Transverse colon (tissue), 4 donors: ENCODE measurements around the gene ARHGEF10L. TPM values are rescaled to one million over a fixed set of nuclear protein-coding genes. Genes with fewer than 3 reads are reported as not detected.

Experiments used
- DNase-seq: peaks from one replicate; pipeline ENCODE4 v3.0.0-alpha.2; 2019
- H3K27ac ChIP-seq, 4 donors: fragments of 200-600 bp; sonication (generic); 2 replicates each; pipeline ENCODE4 v1.5.1; 2016 to 2018; ENCODE audit warnings: inconsistent platforms in 4 of 4
- H3K27me3 ChIP-seq: fragments of 200-600 bp; sonication (generic); 2 replicates; pipeline ENCODE4 v1.5.1; 2017; ENCODE audit warnings: inconsistent platforms
- H3K36me3 ChIP-seq, 4 donors: fragments of 200-600 bp; sonication (generic); 2 replicates each; pipeline ENCODE4 v1.5.1; 2017 to 2019; ENCODE audit warnings: inconsistent platforms in 4 of 4
- H3K4me1 ChIP-seq, 4 donors: fragments of 200-600 bp; sonication (generic); 2 replicates each; pipeline ENCODE4 v1.5.1; 2017 to 2020; ENCODE audit warnings: inconsistent platforms in 4 of 4
- H3K4me3 ChIP-seq, 4 donors: fragments of 200-600 bp; sonication (generic); 1 replicate in 1 of 4; 2 replicates in 3 of 4; pipeline versions ENCODE4 v1.5.1 to v1.6.1; 2017 to 2019; ENCODE audit warnings: inconsistent platforms in 4 of 4
- H3K9me3 ChIP-seq, 2 donors: fragments of 200-600 bp; sonication (generic); 2 replicates each; pipeline ENCODE4 v1.5.1; 2017 to 2019; ENCODE audit warnings: inconsistent platforms in 2 of 2
- CTCF ChIP-seq, 5 experiments: fragments of 200-600 bp in 3 of 5; fragments of 450-650 bp in 2 of 5; sonication (generic) in 3 of 5; IDR thresholded peaks; 1 replicate in 2 of 5; 2 replicates in 3 of 5; pipeline ENCODE4 v1.5.1; 2016 to 2017; ENCODE audit warnings: antibody characterized with exemption in 5 of 5, inconsistent platforms in 3 of 5, mild to moderate bottlenecking in 2 of 5, moderate library complexity in 1 of 5
- EP300 ChIP-seq: sonication (generic); formaldehyde crosslinking; IDR thresholded peaks from one replicate; pipeline ENCODE4 v1.6.1; 2017; ENCODE audit warnings: antibody characterized with exemption, low read depth
- POLR2A ChIP-seq: fragments of 450-650 bp; IDR thresholded peaks from one replicate; pipeline ENCODE4 v1.6.1; 2016; ENCODE audit warnings: antibody characterized with exemption, mild to moderate bottlenecking, moderate library complexity
- POLR2AphosphoS5 ChIP-seq, 3 donors: sonication (generic); formaldehyde crosslinking; IDR thresholded peaks; one replicate each; pipeline ENCODE4 v1.6.1; 2016; ENCODE audit warnings: antibody characterized with exemption in 3 of 3
- WGBS, 2 donors: methylation state at CpG; one replicate each; pipeline ENCODE4 v1.1.5; 2018; ENCODE audit warnings: low coverage in 1 of 2; 5-methylcytosine and 5-hydroxymethylcytosine counted together
- in situ Hi-C, 4 donors: fragments of 200-750 bp; cut with MboI; loops; one replicate each; pipeline versions ENCODE4 v1.15.0 to v1.15.1; 2017; ENCODE audit warnings: low sequenced_read_pairs in 3 of 4, low pct_ligation_motif_present in 1 of 4, low pct_unique_long_range_greater_than_20kb in 1 of 4
- intact Hi-C: fragments of 100-400 bp; cut with DNase I; formaldehyde crosslinking; loops from one replicate; pipeline ENCODE4 v1.15.1; 2023; ENCODE audit warnings: low total_unique reads
- total RNA-seq, 4 donors: library from RNA; depleted of rRNA; stranded (reverse); fragments of >200 nt; gene quantifications; one replicate each; pipeline ENCODE4 v1.1.0, GENCODE V29; 2016

ARHGEF10L gene
- total RNA-seq, 4 donors from 2014 or later, result 115 to 326 (median 199) TPM

- no peaks in the 10 kb centered on the region for H3K9me3 ChIP-seq
- no peak for DNase-seq
- 39% methylated on average over 9 of the region's 10 CpGs; no CpG with 5 or more reads in 1 of the 2 donors for WGBS, 2 donors
- in situ Hi-C loops, result no loop called here
- H3K4me3 ChIP-seq, result no peak overlapping the region
- intact Hi-C loops, result no loop called here
- H3K4me1 ChIP-seq, result peaks cover 63 to 77% (median 72%) of the 10 kb centered on the region in 4 donors
- TF ChIP-seq POLR2AphosphoS5 (IDR thresholded peaks at IDR 0.05) (no peak), POLR2A (no peak), EP300 (no peak), CTCF (IDR thresholded peaks at IDR 0.05) (no peak)
- H3K27me3 ChIP-seq, result no peaks in the 10 kb centered on the region
- H3K27ac ChIP-seq, result peak overlapping the region; percentile 84 to 93 (median 86)
- H3K36me3 ChIP-seq, result no peaks in the 10 kb centered on the region
Observed at GRCh38 chr1:17573518-17574041, 34.1 kb downstream of the ARHGEF10L start.

GRCh38 chr1:17574516-17574915 lies 35.0 kb downstream of the ARHGEF10L start:
- Histone ChIP-seq H3K36me3 (no peaks in the 10 kb centered on the region), H3K27ac (peak overlapping the region; percentile 84 to 93 (median 86)), H3K4me3 (no peak overlapping the region), H3K27me3 (no peaks in the 10 kb centered on the region), H3K4me1 (peaks cover 58 to 72% (median 66%) of the 10 kb centered on the region in 4 donors), H3K9me3 (no peaks in the 10 kb centered on the region)
- TF ChIP-seq POLR2A (no peak), POLR2AphosphoS5 (IDR thresholded peaks at IDR 0.05) (no peak), EP300 (no peak), CTCF (IDR thresholded peaks at IDR 0.05) (peak in 3 of 5 experiments; percentile 18 to 32 (median 20))
- WGBS, 2 donors, result 52% methylated on average over 11 of the region's 11 CpGs; no CpG with 5 or more reads in 1 of the 2 donors
- in situ Hi-C loops (no loop called here), intact Hi-C loops (no loop called here)
- DNase-seq, result no peak

- intact Hi-C loops (no loop called here), in situ Hi-C loops (no loop called here)
- H3K36me3 ChIP-seq, result no peaks in the 10 kb centered on the region
- no peaks in the 10 kb centered on the region for H3K9me3 ChIP-seq
- TF ChIP-seq POLR2AphosphoS5 (IDR thresholded peaks at IDR 0.05) (peak in 1 of 3 donors; percentile 14), CTCF (IDR thresholded peaks at IDR 0.05) (no peak), POLR2A (no peak), EP300 (no peak)
- peak overlapping the region; percentile 84 to 93 (median 86) for H3K27ac ChIP-seq
- no peaks in the 10 kb centered on the region for H3K27me3 ChIP-seq
- DNase-seq, result peak; percentile 54
- peaks cover 55 to 74% (median 66%) of the 10 kb centered on the region in 4 donors for H3K4me1 ChIP-seq
- H3K4me3 ChIP-seq, result no peak overlapping the region
- 45% methylated on average over 12 of the region's 15 CpGs; no CpG with 5 or more reads in 1 of the 2 donors for WGBS, 2 donors
Observed at GRCh38 chr1:17575797-17576518, 36.5 kb downstream of the ARHGEF10L start.

DNA sequence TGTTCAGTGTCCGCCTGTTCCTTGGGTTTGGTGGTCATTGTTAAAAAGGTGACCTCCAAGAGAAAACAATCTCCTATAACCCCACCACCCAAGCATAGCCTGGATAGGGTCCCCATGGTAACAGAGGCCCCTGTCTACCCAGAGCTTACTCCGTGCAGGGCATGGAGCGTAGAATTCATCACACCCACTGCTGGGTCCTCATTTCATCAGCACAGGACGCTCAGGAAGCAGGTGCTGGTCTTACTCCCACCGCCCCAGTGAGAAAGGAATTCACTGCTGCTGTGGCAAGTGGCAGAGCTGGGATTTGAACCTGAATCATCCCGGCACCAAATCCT lies 37.0 kb downstream of the ARHGEF10L start:
- H3K4me3 ChIP-seq, result no peak overlapping the region
- no peaks in the 10 kb centered on the region for H3K9me3 ChIP-seq
- no peaks in the 10 kb centered on the region for H3K36me3 ChIP-seq
- H3K27me3 ChIP-seq, result no peaks in the 10 kb centered on the region
- WGBS, 2 donors, result 89% methylated on average over 6 of the region's 6 CpGs; no CpG with 5 or more reads in 1 of the 2 donors
- intact Hi-C loops (no loop called here), in situ Hi-C loops (no loop called here)
- peaks cover 55 to 77% (median 68%) of the 10 kb centered on the region in 4 donors for H3K4me1 ChIP-seq
- peak overlapping the region; percentile 84 to 93 (median 86) for H3K27ac ChIP-seq
- DNase-seq, result no peak
- TF ChIP-seq POLR2A (no peak), EP300 (no peak), CTCF (IDR thresholded peaks at IDR 0.05) (no peak), POLR2AphosphoS5 (IDR thresholded peaks at IDR 0.05) (no peak)
